HG03521 (cell line): Measurements from ENCODE around the gene EIF5.

Source experiments
- ATAC-seq: cut with Tn5 transposase; IDR thresholded peaks from one replicate; pipeline ENCODE4 v1.9.1; 2021; ENCODE audit warnings: mild to moderate bottlenecking, moderate library complexity; ENCODE audit not compliant: unreplicated experiment

The EIF5 gene

DNA sequence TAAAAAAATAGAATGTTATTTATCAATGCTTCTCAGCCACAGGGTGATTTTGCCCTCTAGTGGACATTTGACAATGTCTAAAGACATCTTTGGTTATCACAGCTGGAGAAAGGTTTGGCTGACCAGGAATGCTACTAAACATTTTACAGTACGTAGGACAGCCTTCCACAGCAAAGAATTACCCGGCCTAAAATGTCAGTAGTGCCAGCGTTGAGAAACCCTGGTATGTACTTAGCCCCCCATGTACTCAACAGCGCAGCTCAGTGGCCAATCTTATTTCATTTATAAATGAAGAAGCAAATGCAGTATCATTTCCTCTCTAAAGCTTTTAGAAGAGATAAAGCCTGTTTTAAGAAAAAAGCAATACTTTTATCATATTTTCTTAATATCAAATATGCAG lies 57.0 kb downstream of the EIF5 start:
- ATAC-seq = no peak

DNA sequence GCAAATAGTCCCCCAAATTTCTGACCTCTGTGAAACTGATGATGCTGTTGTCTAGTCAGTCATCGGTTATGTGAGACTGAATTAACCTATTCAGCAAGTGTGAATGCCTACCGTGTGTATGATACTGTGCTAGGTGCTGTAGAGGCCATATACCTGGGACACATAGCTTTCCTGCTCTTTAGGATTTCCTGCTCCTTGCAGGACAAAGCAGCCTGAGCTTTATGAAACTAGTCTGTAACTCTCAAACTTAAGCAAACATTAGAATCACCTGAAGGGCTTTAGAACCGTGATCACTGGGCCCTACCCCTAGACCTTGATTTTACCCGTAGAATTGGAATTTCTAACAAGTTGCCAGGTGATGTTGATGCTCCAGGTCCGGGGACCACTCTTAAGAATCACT lies 58.1 kb downstream of the EIF5 start:
- no peak for ATAC-seq

DNA sequence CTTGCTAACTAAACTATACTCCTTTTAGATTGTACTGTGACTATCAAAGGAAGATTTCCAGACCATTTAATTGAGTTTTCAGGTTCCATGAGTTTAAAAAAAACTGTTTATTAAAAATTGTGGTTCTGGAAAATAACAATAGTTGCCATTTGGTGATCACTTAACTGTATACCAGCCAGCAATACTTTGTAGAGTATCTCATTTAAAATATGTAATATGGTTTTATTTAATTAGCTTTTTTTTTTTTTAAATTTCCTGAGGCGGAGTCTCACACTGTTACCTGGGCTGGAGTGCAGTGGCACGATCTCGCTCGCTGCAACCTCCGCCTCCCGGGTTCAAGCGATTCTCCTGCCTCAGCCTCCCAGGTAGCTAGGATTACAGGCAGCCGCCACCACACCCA lies 58.5 kb downstream of the EIF5 start:
- no peak for ATAC-seq

DNA sequence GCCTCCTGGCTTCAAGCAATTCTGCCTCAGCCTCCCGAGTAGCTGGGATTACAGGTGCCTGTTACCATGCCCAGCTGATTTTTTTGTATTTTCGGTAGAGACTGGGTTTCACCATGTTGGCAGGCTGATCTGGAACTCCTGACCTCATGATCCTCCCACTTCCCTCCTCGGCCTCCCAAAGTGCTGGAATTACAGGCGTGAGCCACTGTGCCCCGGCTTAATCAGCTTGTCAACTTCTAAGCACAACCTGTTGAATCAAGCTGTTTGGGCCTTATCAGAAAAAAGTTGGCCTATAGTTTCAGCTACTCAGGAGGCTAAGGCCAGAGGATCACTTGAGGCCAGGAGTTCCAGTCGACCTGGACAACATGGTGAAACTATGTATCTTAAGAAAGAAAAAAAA lies 59.0 kb downstream of the EIF5 start:
- no peak for ATAC-seq

DNA sequence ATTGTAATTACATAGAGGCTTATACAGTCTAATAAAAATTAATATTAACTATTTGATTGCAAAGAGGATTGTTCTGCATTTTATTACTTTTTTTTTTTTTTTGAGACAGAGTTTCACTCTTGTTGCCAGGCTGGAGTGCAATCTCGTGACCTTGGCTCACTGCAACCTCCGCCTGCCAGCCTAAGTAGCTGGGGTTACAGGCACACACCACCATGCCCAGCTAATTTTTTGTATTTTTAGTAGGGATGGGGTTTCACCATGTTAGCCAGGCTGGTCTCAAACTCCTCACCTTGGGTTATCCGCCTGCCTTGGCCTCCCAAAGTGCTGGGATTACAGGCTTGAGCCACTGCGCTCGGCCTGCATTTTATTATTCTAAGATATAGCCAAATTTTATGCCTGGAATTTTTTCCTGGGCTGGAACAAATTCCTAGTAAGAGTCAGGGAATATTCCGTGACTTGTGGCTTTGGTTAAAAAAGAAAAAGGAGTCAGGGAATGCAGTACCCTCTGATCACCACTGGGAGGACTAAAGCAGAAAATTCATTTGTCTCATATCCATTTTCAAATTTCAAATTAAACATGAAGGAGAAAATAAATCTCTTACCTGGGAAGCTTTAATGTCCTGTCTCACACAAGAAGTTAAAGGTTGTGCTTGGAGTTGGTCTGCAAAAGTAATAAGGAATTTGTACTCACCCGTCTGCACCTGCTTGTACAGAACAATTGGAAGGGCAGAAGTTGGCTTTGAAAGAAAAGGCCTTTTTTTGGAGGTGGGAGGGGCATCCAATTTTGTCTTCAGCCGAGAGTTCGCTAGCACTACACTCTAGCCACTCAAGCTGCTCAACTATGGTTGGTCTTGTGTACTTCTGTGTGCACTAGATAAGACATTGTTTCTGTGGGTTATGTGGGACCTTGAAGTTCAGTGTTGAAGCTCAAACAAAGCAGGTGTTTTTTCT lies 59.9 kb downstream of the EIF5 start:
- no peak for ATAC-seq
